Measurements from ENCODE around the gene KCP. TPM values are rescaled to one million over a fixed set of nuclear protein-coding genes. Genes with fewer than 3 reads are reported as not detected.
A peak's percentile ranks its signal among the peaks of the same experiment; 100 is the strongest.

The KCP gene
- total RNA-seq, 1 donor from 2014 or later: 1.5 TPM

- no peak overlapping the region for H3K27ac Mint-ChIP-seq (ENCODE audit: unreplicated experiment)
- no peak for DNase-seq (ENCODE audit: low spot score)
Measured at GRCh38 chr7:128869944-128870285, 40.6 kb downstream of the KCP start.

GRCh38 chr7:128869138-128869943 is 41.2 kb downstream of the KCP start:
- Mint-ChIP-seq H3K4me3 (ENCODE audit: unreplicated experiment) (peak overlapping the region; percentile 53), H3K36me3 (ENCODE audit: low read depth) (peaks cover 10% of the 10 kb centered on the region), H3K9me3 (ENCODE audit: low read depth) (no peaks in the 10 kb centered on the region), H3K27me3 (ENCODE audit: low read depth) (no peaks in the 10 kb centered on the region), H3K4me1 (ENCODE audit: low read depth) (peaks cover 26% of the 10 kb centered on the region), H3K27ac (ENCODE audit: unreplicated experiment) (no peak overlapping the region)
- TF ChIP-seq CTCF (IDR thresholded peaks at IDR 0.05): peak; percentile 55
- DNase-seq (ENCODE audit: low spot score): peak; percentile 87

More at GRCh38 chr7:128869944-128870285, 40.6 kb downstream of the KCP start:
- Mint-ChIP-seq H3K9me3 (ENCODE audit: low read depth) (no peaks in the 10 kb centered on the region), H3K27me3 (ENCODE audit: low read depth) (no peaks in the 10 kb centered on the region), H3K36me3 (ENCODE audit: low read depth) (peaks cover 10% of the 10 kb centered on the region), H3K4me1 (ENCODE audit: low read depth) (peaks cover 24% of the 10 kb centered on the region), H3K4me3 (ENCODE audit: unreplicated experiment) (peak overlapping the region; percentile 58)
- no peak for TF ChIP-seq CTCF (IDR thresholded peaks at IDR 0.05)

- H3K4me1 Mint-ChIP-seq (ENCODE audit: low read depth): peaks cover 30% of the 10 kb centered on the region
- no peaks in the 10 kb centered on the region for H3K9me3 Mint-ChIP-seq (ENCODE audit: low read depth)
- H3K36me3 Mint-ChIP-seq (ENCODE audit: low read depth): peaks cover 10% of the 10 kb centered on the region
- H3K27ac Mint-ChIP-seq (ENCODE audit: unreplicated experiment): no peak overlapping the region
- no peaks in the 10 kb centered on the region for H3K27me3 Mint-ChIP-seq (ENCODE audit: low read depth)
- TF ChIP-seq CTCF (IDR thresholded peaks at IDR 0.05): no peak
- DNase-seq (ENCODE audit: low spot score): no peak
- H3K4me3 Mint-ChIP-seq (ENCODE audit: unreplicated experiment): peak overlapping the region; percentile 53
Measured at GRCh38 chr7:128868624-128869137, 41.8 kb downstream of the KCP start.

GRCh38 chr7:128867842-128868623 is 42.5 kb downstream of the KCP start:
- no peaks in the 10 kb centered on the region for H3K9me3 Mint-ChIP-seq (ENCODE audit: low read depth)
- H3K4me3 Mint-ChIP-seq (ENCODE audit: unreplicated experiment): no peak overlapping the region
- H3K4me1 Mint-ChIP-seq (ENCODE audit: low read depth): peaks cover 32% of the 10 kb centered on the region
- H3K36me3 Mint-ChIP-seq (ENCODE audit: low read depth): peaks cover 10% of the 10 kb centered on the region
- H3K27ac Mint-ChIP-seq (ENCODE audit: unreplicated experiment): no peak overlapping the region
- no peak for TF ChIP-seq CTCF (IDR thresholded peaks at IDR 0.05)
- peak; percentile 75 for DNase-seq (ENCODE audit: low spot score)
- no peaks in the 10 kb centered on the region for H3K27me3 Mint-ChIP-seq (ENCODE audit: low read depth)

- no peak overlapping the region for H3K27ac Mint-ChIP-seq (ENCODE audit: unreplicated experiment)
- TF ChIP-seq CTCF (IDR thresholded peaks at IDR 0.05): no peak
- H3K36me3 Mint-ChIP-seq (ENCODE audit: low read depth): peaks cover 12% of the 10 kb centered on the region
Measured at GRCh38 chr7:128867241-128867640, 43.3 kb downstream of the KCP start.

More at GRCh38 chr7:128867241-128867640, 43.3 kb downstream of the KCP start:
- Mint-ChIP-seq H3K9me3 (ENCODE audit: low read depth) (no peaks in the 10 kb centered on the region), H3K4me3 (ENCODE audit: unreplicated experiment) (no peak overlapping the region), H3K4me1 (ENCODE audit: low read depth) (peaks cover 35% of the 10 kb centered on the region), H3K27me3 (ENCODE audit: low read depth) (no peaks in the 10 kb centered on the region)
- DNase-seq (ENCODE audit: low spot score): no peak

All from chondrocyte (in vitro differentiated cells).